Endothelial cell of hepatic sinusoid (primary cell): ENCODE data around the gene DNAJB7.
"Not testable (repeated sequence)": the region's sequence is repeated elsewhere in the genome, so short reads cannot be mapped to it uniquely, and the experiment has no call there.

Experiments used
- in situ Hi-C: cut with HindIII; loops from 2 replicates; pipeline ENCODE4 v1.10.0; 2017; ENCODE audit warnings: low sequenced_read_pairs

Gene DNAJB7

GRCh38 chr22:40862013-40862412 lies at the start of gene DNAJB7:
Gene DNAJB7 (minus strand): TSS chr22:40862113. CDS start chr22:40861994, 119 bp downstream.
- in situ Hi-C loops, result no loop called here

- in situ Hi-C loops, result no loop called here
Observed at GRCh38 chr22:40908895-40909294, 47.0 kb upstream of the DNAJB7 start.

GRCh38 chr22:40904101-40904500 lies 42.2 kb upstream of the DNAJB7 start:
- in situ Hi-C loops, result no loop called here

GRCh38 chr22:40898850-40899357 lies 37.0 kb upstream of the DNAJB7 start:
- in situ Hi-C loops, result no loop called here

GRCh38 chr22:40894417-40894816 lies 32.5 kb upstream of the DNAJB7 start:
- in situ Hi-C loops, result loop anchor here (5.0 kb wide), 1 partner anchor 57 kb away; no protein-coding TSS in a partner anchor

- in situ Hi-C loops, result loop anchor here (5.0 kb wide), 1 partner anchor 54 kb away; no protein-coding TSS in a partner anchor
Observed at GRCh38 chr22:40890881-40891280, 29.0 kb upstream of the DNAJB7 start.

GRCh38 chr22:40889116-40889515 lies 27.2 kb upstream of the DNAJB7 start:
- in situ Hi-C loops, result no loop called here

GRCh38 chr22:40878922-40879321 lies 17.0 kb upstream of the DNAJB7 start:
- in situ Hi-C loops, result no loop called here

GRCh38 chr22:40877488-40877887 lies 15.6 kb upstream of the DNAJB7 start:
- in situ Hi-C loops, result no loop called here

- in situ Hi-C loops, result no loop called here
Observed at GRCh38 chr22:40876907-40877306, 15.0 kb upstream of the DNAJB7 start.

- in situ Hi-C loops, result no loop called here
Observed at GRCh38 chr22:40875111-40875510, 13.2 kb upstream of the DNAJB7 start.

- in situ Hi-C loops, result no loop called here
Observed at GRCh38 chr22:40874016-40874415, 12.1 kb upstream of the DNAJB7 start.

GRCh38 chr22:40868379-40868778 lies 6.5 kb upstream of the DNAJB7 start:
- in situ Hi-C loops, result not testable (repeated sequence)

- in situ Hi-C loops, result no loop called here
Observed at GRCh38 chr22:40867109-40867508, 5.2 kb upstream of the DNAJB7 start.

- in situ Hi-C loops, result no loop called here
Observed at GRCh38 chr22:40862537-40862936, 624 bp upstream of the DNAJB7 start.

- in situ Hi-C loops, result no loop called here
Observed at GRCh38 chr22:40857309-40857855, 4.5 kb downstream of the DNAJB7 start.

- in situ Hi-C loops, result no loop called here
Observed at GRCh38 chr22:40856513-40857308, 5.2 kb downstream of the DNAJB7 start, which contains the start of the genes ST13 and XPNPEP3. Gene ST13 (minus strand): TSS chr22:40856639. CDS start chr22:40856540, 99 bp downstream. Gene XPNPEP3 (plus strand): TSS chr22:40857148. CDS start chr22:40857182, 34 bp downstream.

- in situ Hi-C loops, result no loop called here
Observed at GRCh38 chr22:40855979-40856512, 5.9 kb downstream of the DNAJB7 start.

- in situ Hi-C loops, result no loop called here
Observed at GRCh38 chr22:40855071-40855978, 6.6 kb downstream of the DNAJB7 start.

- in situ Hi-C loops, result no loop called here
Observed at GRCh38 chr22:40853961-40854360, 8.0 kb downstream of the DNAJB7 start.

- in situ Hi-C loops, result no loop called here
Observed at GRCh38 chr22:40853333-40853732, 8.6 kb downstream of the DNAJB7 start.
